HEK293 (cell line): ENCODE data around the gene UBXN6.
A peak's percentile ranks its signal among the peaks of the same experiment; 100 is the strongest.

ENCODE experiments used
- CTCF ChIA-PET: fragments of 350-600 bp; formaldehyde crosslinking; extraction: SDS; loops from one replicate; lab custom pipeline; 2021; ENCODE audit warnings: antibody characterized with exemption; lab: Yijun Ruan, JAX
- POLR2A ChIA-PET: fragments of 300-600 bp; formaldehyde crosslinking; extraction: SDS; loops from one replicate; lab custom pipeline; 2020; ENCODE audit warnings: antibody characterized with exemption, inconsistent platforms; lab: Yijun Ruan, JAX
- H3K27ac ChIP-seq: fragments of 200-500 bp; sonication (Bioruptor generic); 2 replicates; pipeline ENCODE4 v1.5.1; 2014; ENCODE audit warnings: low read depth, low read length, control low read depth, inconsistent platforms; ENCODE audit errors: extremely low read depth
- H3K36me3 ChIP-seq, 2 experiments: fragments of 200-500 bp in 1 of 2; sonication (Bioruptor generic) in 1 of 2; 1 replicate in 1 of 2; 2 replicates in 1 of 2; pipeline ENCODE4 v1.5.1; 2014 to 2017; ENCODE audit warnings: inconsistent platforms in 2 of 2, low read length in 2 of 2; ENCODE audit not compliant: control insufficient read depth in 2 of 2, insufficient read depth in 1 of 2
- H3K4me1 ChIP-seq: fragments of 200-500 bp; sonication (Bioruptor generic); 2 replicates; pipeline ENCODE4 v1.5.1; 2014; ENCODE audit warnings: mild to moderate bottlenecking, low read length, inconsistent platforms; ENCODE audit not compliant: control insufficient read depth, insufficient read depth
- H3K4me3 ChIP-seq: 2 replicates; pipeline ENCODE4 v1.5.1; 2011; ENCODE audit warnings: low read depth, mild to moderate bottlenecking, control low read depth, low read length, moderate library complexity
- H3K9me3 ChIP-seq: fragments of 200-500 bp; sonication (Bioruptor generic); 2 replicates; pipeline ENCODE4 v1.5.1; 2014; ENCODE audit warnings: low read depth, low read length, inconsistent platforms; ENCODE audit not compliant: control insufficient read depth, insufficient read depth
- GLIS1 ChIP-seq: fragments of 450-650 bp; formaldehyde crosslinking; IDR thresholded peaks from 2 replicates; pipeline ENCODE4 v1.5.1; 2016; ENCODE audit warnings: missing biosample characterization, missing genetic modification characterization
- GLIS2 ChIP-seq: fragments of 450-650 bp; formaldehyde crosslinking; IDR thresholded peaks from 2 replicates; pipeline ENCODE4 v1.5.1; 2016; ENCODE audit warnings: missing biosample characterization, missing genetic modification characterization
- HOXA7 ChIP-seq: sonication (generic); formaldehyde crosslinking; IDR thresholded peaks from 2 replicates; pipeline ENCODE4 v1.8.1; 2022; ENCODE audit warnings: missing genetic modification reagents, borderline replicate concordance
- KLF8 ChIP-seq: fragments of 450-650 bp; formaldehyde crosslinking; IDR thresholded peaks from 2 replicates; pipeline ENCODE4 v1.5.1; 2016; ENCODE audit warnings: missing biosample characterization, missing genetic modification characterization
- SP3 ChIP-seq: fragments of 450-650 bp; formaldehyde crosslinking; IDR thresholded peaks from 2 replicates; pipeline ENCODE4 v1.5.1; 2016; ENCODE audit warnings: missing biosample characterization, missing genetic modification characterization
- YY1 ChIP-seq: fragments of 450-650 bp; formaldehyde crosslinking; IDR thresholded peaks from 2 replicates; pipeline ENCODE4 v1.5.1; 2018; ENCODE audit warnings: missing biosample characterization, missing genetic modification characterization
- ZBTB17 ChIP-seq: fragments of 450-650 bp; formaldehyde crosslinking; IDR thresholded peaks from 2 replicates; pipeline ENCODE4 v1.5.1; 2016; ENCODE audit warnings: missing biosample characterization, missing genetic modification characterization
- ZFHX2 ChIP-seq: fragments of 450-650 bp; formaldehyde crosslinking; conservative IDR thresholded peaks from 2 replicates; pipeline ENCODE4 v1.5.1; 2016; ENCODE audit warnings: missing biosample characterization, missing genetic modification characterization
- ZNF10 ChIP-seq: fragments of 450-650 bp; formaldehyde crosslinking; IDR thresholded peaks from 2 replicates; pipeline ENCODE4 v1.5.1; 2017; ENCODE audit warnings: missing biosample characterization, missing genetic modification characterization
- ZNF114 ChIP-seq: fragments of 450-650 bp; formaldehyde crosslinking; IDR thresholded peaks from 2 replicates; pipeline ENCODE4 v1.5.0; 2017; ENCODE audit warnings: missing biosample characterization, missing genetic modification characterization
- ZNF157 ChIP-seq: fragments of 450-650 bp; formaldehyde crosslinking; IDR thresholded peaks from 2 replicates; pipeline ENCODE4 v1.5.1; 2016; ENCODE audit warnings: missing biosample characterization, missing genetic modification characterization
- ZNF211 ChIP-seq: fragments of 450-650 bp; formaldehyde crosslinking; IDR thresholded peaks from 2 replicates; pipeline ENCODE4 v1.5.1; 2016; ENCODE audit warnings: low read depth, missing biosample characterization, missing genetic modification characterization
- ZNF239 ChIP-seq: fragments of 450-650 bp; formaldehyde crosslinking; IDR thresholded peaks from 2 replicates; pipeline ENCODE4 v1.5.1; 2016; ENCODE audit warnings: missing biosample characterization, missing genetic modification characterization
- ZNF549 ChIP-seq: fragments of 450-650 bp; IDR thresholded peaks from 2 replicates; pipeline ENCODE4 v1.5.1; 2018; ENCODE audit warnings: missing biosample characterization, missing genetic modification characterization, mild to moderate bottlenecking, inconsistent platforms, moderate library complexity
- ZNF561 ChIP-seq: fragments of 450-650 bp; IDR thresholded peaks from 2 replicates; pipeline ENCODE4 v1.5.1; 2018; ENCODE audit warnings: missing biosample characterization, missing genetic modification characterization, borderline replicate concordance
- ZNF596 ChIP-seq: fragments of 450-650 bp; IDR thresholded peaks from 2 replicates; pipeline ENCODE4 v1.5.0; 2018; ENCODE audit warnings: missing biosample characterization, mild to moderate bottlenecking, missing genetic modification characterization, moderate library complexity
- ZNF626 ChIP-seq: fragments of 450-650 bp; sonication (Bioruptor Pico); formaldehyde crosslinking; IDR thresholded peaks from 2 replicates; pipeline ENCODE4 v1.5.1; 2018; ENCODE audit warnings: missing biosample characterization, missing genetic modification characterization, inconsistent platforms
- TF ChIP-seq, protein P1 (sequence below): fragments of 450-650 bp; formaldehyde crosslinking; IDR thresholded peaks from 2 replicates; pipeline ENCODE4 v1.5.1; 2016; ENCODE audit warnings: missing biosample characterization, missing genetic modification characterization
- TF ChIP-seq, protein P2 (sequence below): fragments of 450-650 bp; formaldehyde crosslinking; IDR thresholded peaks from 2 replicates; pipeline ENCODE4 v1.5.1; 2016; ENCODE audit warnings: missing biosample characterization, missing genetic modification characterization, low read depth
- TF ChIP-seq, protein P3 (sequence below): fragments of 450-650 bp; formaldehyde crosslinking; IDR thresholded peaks from 2 replicates; pipeline ENCODE4 v1.5.1; 2017; ENCODE audit warnings: missing biosample characterization, mild to moderate bottlenecking, missing genetic modification characterization, moderate library complexity
- TF ChIP-seq, protein P4 (sequence below): fragments of 450-650 bp; formaldehyde crosslinking; IDR thresholded peaks from 2 replicates; pipeline ENCODE4 v1.5.1; 2016; ENCODE audit warnings: missing biosample characterization, missing genetic modification characterization
- TF ChIP-seq, protein P5 (sequence below): fragments of 450-650 bp; formaldehyde crosslinking; IDR thresholded peaks from 2 replicates; pipeline ENCODE4 v1.5.1; 2017; ENCODE audit warnings: missing biosample characterization, missing genetic modification characterization

UBXN6 gene

DNA sequence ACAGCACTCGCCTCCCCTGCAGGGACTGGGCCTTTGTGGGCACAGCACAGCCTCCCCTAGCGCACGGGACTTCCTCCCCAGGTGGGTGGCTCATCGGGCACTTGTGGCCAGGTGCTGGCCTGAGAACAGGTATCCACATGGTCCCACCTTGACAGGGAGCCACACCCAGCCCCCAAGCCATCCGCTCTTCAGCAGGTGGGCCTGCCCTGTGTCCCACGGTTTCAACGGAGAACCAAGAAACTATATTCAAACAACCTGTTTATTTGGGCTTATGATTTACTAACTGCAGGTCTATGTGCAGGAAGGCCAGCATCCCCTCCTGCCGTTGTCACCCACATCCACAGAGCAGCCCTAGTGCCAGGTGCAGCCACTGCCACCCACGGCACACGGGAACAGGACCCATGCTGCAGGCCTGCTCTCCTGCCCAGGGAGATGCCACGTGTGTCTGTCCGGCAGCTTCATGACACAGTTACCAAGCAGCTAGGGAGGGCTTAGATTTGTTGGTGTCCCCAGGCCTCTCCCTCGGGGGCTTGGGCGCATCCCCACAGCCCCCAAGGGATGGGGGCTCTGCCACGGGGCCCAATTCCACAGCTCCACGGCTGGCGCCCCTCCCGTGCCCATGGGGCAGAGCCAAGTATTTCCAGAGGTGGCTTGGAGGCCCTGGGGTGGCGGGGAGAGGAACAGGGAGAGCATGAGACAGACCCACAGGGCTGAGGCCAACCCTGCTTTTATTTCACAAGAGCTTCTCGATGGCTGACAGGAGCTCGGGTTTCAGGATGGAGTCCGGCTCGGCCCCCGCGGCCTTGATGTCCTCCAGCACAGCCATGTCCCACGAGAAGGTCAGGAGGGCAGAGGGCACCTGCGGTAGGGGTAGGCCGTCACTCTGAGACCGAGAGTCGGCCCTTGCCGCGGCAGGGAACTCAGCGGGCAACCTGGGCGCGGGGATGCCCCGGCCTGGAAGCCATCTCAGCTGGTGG, 12.5 kb downstream of the UBXN6 start:
- Histone ChIP-seq H3K36me3 (peaks cover 14 to 88% of the 10 kb centered on the region in 2 experiments; a peak in 2 of 3 replicates), H3K4me1 (no peaks in the 10 kb centered on the region), H3K4me3 (no peak overlapping the region), H3K9me3 (no peaks in the 10 kb centered on the region), H3K27ac (no peak overlapping the region)
- TF ChIP-seq ZNF596 (no peak), HOXA7 (CRISPR knock-in tag) (no peak), KLF8 (tag by site-specific recombination) (peak; percentile 34; the same call in 1 of the 2 replicates), GLIS2 (tag by site-specific recombination) (peak; percentile 41), GLIS1 (tag by site-specific recombination) (peak; percentile 68)
- TF ChIP-seq, protein P1, sequence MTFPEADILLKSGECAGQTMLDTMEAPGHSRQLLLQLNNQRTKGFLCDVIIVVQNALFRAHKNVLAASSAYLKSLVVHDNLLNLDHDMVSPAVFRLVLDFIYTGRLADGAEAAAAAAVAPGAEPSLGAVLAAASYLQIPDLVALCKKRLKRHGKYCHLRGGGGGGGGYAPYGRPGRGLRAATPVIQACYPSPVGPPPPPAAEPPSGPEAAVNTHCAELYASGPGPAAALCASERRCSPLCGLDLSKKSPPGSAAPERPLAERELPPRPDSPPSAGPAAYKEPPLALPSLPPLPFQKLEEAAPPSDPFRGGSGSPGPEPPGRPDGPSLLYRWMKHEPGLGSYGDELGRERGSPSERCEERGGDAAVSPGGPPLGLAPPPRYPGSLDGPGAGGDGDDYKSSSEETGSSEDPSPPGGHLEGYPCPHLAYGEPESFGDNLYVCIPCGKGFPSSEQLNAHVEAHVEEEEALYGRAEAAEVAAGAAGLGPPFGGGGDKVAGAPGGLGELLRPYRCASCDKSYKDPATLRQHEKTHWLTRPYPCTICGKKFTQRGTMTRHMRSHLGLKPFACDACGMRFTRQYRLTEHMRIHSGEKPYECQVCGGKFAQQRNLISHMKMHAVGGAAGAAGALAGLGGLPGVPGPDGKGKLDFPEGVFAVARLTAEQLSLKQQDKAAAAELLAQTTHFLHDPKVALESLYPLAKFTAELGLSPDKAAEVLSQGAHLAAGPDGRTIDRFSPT = peak; percentile 51; the same call in 1 of the 2 replicates
- TF ChIP-seq, protein P2, sequence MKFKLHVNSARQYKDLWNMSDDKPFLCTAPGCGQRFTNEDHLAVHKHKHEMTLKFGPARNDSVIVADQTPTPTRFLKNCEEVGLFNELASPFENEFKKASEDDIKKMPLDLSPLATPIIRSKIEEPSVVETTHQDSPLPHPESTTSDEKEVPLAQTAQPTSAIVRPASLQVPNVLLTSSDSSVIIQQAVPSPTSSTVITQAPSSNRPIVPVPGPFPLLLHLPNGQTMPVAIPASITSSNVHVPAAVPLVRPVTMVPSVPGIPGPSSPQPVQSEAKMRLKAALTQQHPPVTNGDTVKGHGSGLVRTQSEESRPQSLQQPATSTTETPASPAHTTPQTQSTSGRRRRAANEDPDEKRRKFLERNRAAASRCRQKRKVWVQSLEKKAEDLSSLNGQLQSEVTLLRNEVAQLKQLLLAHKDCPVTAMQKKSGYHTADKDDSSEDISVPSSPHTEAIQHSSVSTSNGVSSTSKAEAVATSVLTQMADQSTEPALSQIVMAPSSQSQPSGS = no peak
- TF ChIP-seq, protein P3, sequence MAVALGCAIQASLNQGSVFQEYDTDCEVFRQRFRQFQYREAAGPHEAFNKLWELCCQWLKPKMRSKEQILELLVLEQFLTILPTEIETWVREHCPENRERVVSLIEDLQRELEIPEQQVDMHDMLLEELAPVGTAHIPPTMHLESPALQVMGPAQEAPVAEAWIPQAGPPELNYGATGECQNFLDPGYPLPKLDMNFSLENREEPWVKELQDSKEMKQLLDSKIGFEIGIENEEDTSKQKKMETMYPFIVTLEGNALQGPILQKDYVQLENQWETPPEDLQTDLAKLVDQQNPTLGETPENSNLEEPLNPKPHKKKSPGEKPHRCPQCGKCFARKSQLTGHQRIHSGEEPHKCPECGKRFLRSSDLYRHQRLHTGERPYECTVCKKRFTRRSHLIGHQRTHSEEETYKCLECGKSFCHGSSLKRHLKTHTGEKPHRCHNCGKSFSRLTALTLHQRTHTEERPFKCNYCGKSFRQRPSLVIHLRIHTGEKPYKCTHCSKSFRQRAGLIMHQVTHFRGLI (tag by site-specific recombination) = peak; percentile 29; the same call in 1 of the 2 replicates
- TF ChIP-seq, protein P4, sequence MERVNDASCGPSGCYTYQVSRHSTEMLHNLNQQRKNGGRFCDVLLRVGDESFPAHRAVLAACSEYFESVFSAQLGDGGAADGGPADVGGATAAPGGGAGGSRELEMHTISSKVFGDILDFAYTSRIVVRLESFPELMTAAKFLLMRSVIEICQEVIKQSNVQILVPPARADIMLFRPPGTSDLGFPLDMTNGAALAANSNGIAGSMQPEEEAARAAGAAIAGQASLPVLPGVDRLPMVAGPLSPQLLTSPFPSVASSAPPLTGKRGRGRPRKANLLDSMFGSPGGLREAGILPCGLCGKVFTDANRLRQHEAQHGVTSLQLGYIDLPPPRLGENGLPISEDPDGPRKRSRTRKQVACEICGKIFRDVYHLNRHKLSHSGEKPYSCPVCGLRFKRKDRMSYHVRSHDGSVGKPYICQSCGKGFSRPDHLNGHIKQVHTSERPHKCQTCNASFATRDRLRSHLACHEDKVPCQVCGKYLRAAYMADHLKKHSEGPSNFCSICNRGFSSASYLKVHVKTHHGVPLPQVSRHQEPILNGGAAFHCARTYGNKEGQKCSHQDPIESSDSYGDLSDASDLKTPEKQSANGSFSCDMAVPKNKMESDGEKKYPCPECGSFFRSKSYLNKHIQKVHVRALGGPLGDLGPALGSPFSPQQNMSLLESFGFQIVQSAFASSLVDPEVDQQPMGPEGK (tag by site-specific recombination) = peak; percentile 36; the same call in 1 of the 2 replicates
- ChIA-PET POLR2A (interaction anchor here (0.9 to 1.8 kb wide), 5 partner anchors 8 to 26 kb away, joined by 3 to 6 read pairs (median 4); partner anchors contain the start of gene HDGFL2), CTCF (interaction anchor here (0.6 to 1.2 kb wide), 3 partner anchors 10 to 102 kb away, joined by 3 read pairs; no protein-coding TSS in a partner anchor)

DNA sequence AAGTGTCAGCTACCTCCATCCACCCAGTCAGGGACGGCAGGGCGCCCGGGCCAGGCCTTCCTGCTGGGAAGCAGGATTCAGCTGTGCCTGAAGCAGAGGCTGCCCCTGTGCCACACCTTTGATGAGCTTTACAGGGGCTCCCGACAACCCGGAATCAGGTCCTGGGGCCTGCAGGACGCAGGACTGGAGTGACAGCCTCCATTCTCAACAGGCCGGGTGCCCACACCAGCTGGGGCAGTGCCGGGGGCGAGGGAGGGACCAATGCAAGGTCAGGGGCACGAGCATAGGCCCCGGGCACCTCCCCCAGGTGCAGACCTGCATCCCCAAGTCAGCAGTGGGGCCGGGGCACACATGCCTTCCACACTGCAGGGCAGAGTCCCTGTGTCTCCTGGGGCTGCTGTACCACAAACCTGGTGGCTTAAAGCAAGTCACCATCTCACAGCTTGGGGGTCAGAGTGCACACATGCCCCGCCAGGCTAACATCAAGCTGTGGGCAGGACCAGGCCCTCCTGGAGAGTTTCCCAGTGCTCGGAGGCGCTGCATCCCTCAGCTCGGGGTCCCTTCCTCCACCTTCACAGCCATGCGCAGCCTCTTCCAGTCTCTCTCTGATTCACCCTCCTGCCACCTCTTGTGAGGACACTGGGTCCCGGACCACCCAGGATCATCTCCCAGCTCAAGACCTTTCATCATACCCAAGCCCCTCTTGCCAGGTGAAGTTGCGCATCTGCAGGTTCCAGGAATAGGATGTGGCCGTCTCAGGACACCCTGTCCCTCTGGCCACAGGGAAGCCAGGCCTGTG, 13.4 kb downstream of the UBXN6 start:
- no peak overlapping the region for H3K4me3 ChIP-seq
- H3K27ac ChIP-seq = no peak overlapping the region
- ChIA-PET CTCF (no interaction called here), POLR2A (interaction anchor here (0.7 to 1.8 kb wide), 4 partner anchors 8 to 27 kb away, joined by 3 to 6 read pairs (median 4); partner anchors contain the start of gene HDGFL2)
- H3K36me3 ChIP-seq = peaks cover 15 to 90% of the 10 kb centered on the region in 2 experiments; a peak in 2 of 3 replicates
- H3K4me1 ChIP-seq = no peaks in the 10 kb centered on the region
- no peaks in the 10 kb centered on the region for H3K9me3 ChIP-seq
- TF ChIP-seq ZNF549 (tag by site-specific recombination) (no peak), ZNF114 (no peak), YY1 (tag by site-specific recombination) (no peak), ZNF211 (no peak), ZNF10 (tag by site-specific recombination) (no peak), ZNF626 (no peak), ZNF561 (tag by site-specific recombination) (no peak), ZNF157 (tag by site-specific recombination) (no peak), ZNF239 (tag by site-specific recombination) (no peak), SP3 (tag by site-specific recombination) (no peak), GLIS1 (tag by site-specific recombination) (peak; percentile 3; the same call in 1 of the 2 replicates), ZFHX2 (tag by site-specific recombination) (no peak), ZBTB17 (tag by site-specific recombination) (no peak)
- TF ChIP-seq, protein P5, sequence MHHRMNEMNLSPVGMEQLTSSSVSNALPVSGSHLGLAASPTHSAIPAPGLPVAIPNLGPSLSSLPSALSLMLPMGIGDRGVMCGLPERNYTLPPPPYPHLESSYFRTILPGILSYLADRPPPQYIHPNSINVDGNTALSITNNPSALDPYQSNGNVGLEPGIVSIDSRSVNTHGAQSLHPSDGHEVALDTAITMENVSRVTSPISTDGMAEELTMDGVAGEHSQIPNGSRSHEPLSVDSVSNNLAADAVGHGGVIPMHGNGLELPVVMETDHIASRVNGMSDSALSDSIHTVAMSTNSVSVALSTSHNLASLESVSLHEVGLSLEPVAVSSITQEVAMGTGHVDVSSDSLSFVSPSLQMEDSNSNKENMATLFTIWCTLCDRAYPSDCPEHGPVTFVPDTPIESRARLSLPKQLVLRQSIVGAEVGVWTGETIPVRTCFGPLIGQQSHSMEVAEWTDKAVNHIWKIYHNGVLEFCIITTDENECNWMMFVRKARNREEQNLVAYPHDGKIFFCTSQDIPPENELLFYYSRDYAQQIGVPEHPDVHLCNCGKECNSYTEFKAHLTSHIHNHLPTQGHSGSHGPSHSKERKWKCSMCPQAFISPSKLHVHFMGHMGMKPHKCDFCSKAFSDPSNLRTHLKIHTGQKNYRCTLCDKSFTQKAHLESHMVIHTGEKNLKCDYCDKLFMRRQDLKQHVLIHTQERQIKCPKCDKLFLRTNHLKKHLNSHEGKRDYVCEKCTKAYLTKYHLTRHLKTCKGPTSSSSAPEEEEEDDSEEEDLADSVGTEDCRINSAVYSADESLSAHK (tag by site-specific recombination) = no peak
